ENCODE measurements around the gene SMC6.

- TF ChIP-seq, protein P1, sequence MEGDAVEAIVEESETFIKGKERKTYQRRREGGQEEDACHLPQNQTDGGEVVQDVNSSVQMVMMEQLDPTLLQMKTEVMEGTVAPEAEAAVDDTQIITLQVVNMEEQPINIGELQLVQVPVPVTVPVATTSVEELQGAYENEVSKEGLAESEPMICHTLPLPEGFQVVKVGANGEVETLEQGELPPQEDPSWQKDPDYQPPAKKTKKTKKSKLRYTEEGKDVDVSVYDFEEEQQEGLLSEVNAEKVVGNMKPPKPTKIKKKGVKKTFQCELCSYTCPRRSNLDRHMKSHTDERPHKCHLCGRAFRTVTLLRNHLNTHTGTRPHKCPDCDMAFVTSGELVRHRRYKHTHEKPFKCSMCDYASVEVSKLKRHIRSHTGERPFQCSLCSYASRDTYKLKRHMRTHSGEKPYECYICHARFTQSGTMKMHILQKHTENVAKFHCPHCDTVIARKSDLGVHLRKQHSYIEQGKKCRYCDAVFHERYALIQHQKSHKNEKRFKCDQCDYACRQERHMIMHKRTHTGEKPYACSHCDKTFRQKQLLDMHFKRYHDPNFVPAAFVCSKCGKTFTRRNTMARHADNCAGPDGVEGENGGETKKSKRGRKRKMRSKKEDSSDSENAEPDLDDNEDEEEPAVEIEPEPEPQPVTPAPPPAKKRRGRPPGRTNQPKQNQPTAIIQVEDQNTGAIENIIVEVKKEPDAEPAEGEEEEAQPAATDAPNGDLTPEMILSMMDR (IDR thresholded peaks at IDR 0.05): no peak
- TF ChIP-seq POLR2A (IDR thresholded peaks at IDR 0.05): no peak
Measured at GRCh38 chr2:17799301-17800120, 45.9 kb upstream of the SMC6 start.

Measured in Peyer's patch (tissue), 4 donors.